Immature natural killer cell (primary cell): ENCODE data around the gene ALK. TPM values are rescaled to one million over a fixed set of nuclear protein-coding genes. Genes with fewer than 3 reads are reported as not detected.

Source experiments
- DNase-seq, 3 donors: peaks; one replicate each; pipeline ENCODE4 v3.0.0; 2022; ENCODE audit warnings: mixed read lengths in 1 of 3
- H3K27ac Mint-ChIP-seq, 6 donors: one replicate each; pipeline ENCODE4 v1.8.0; 2020; ENCODE audit warnings: mixed read lengths in 6 of 6, mild to moderate bottlenecking in 5 of 6, inconsistent platforms in 4 of 6, moderate library complexity in 3 of 6
- H3K27me3 Mint-ChIP-seq, 3 donors: one replicate each; pipeline ENCODE4 v1.8.0; 2020 to 2021; ENCODE audit warnings: low read depth in 3 of 3, mild to moderate bottlenecking in 3 of 3, mixed read lengths in 3 of 3, moderate library complexity in 3 of 3, inconsistent platforms in 1 of 3
- H3K36me3 Mint-ChIP-seq, 3 donors: one replicate each; pipeline ENCODE4 v1.8.0; 2020; ENCODE audit warnings: mixed read lengths in 3 of 3, inconsistent platforms in 2 of 3, mild to moderate bottlenecking in 2 of 3
- H3K4me1 Mint-ChIP-seq, 2 donors: one replicate each; pipeline ENCODE4 v1.8.0; 2020; ENCODE audit warnings: inconsistent platforms in 2 of 2, mild to moderate bottlenecking in 2 of 2, mixed read lengths in 2 of 2, moderate library complexity in 1 of 2
- H3K4me3 Mint-ChIP-seq, 5 donors: one replicate each; pipeline ENCODE4 v1.8.0; 2020; ENCODE audit warnings: mild to moderate bottlenecking in 5 of 5, mixed read lengths in 5 of 5, inconsistent platforms in 3 of 5, moderate library complexity in 3 of 5
- H3K9me3 Mint-ChIP-seq, 6 donors: one replicate each; pipeline ENCODE4 v1.8.0; 2020; ENCODE audit warnings: mild to moderate bottlenecking in 6 of 6, mixed read lengths in 6 of 6, inconsistent platforms in 4 of 6, moderate library complexity in 3 of 6
- polyA plus RNA-seq, 3 donors: library from polyadenylated mRNA; unstranded; fragments of 300-500 nt; fragmentation: Illumina TruSeq; gene quantifications; one replicate each; pipeline ENCODE4 v1.2.3, GENCODE V29; 2021

Gene ALK
- polyA plus RNA-seq, 3 donors from 2014 or later, result not detected

DNA sequence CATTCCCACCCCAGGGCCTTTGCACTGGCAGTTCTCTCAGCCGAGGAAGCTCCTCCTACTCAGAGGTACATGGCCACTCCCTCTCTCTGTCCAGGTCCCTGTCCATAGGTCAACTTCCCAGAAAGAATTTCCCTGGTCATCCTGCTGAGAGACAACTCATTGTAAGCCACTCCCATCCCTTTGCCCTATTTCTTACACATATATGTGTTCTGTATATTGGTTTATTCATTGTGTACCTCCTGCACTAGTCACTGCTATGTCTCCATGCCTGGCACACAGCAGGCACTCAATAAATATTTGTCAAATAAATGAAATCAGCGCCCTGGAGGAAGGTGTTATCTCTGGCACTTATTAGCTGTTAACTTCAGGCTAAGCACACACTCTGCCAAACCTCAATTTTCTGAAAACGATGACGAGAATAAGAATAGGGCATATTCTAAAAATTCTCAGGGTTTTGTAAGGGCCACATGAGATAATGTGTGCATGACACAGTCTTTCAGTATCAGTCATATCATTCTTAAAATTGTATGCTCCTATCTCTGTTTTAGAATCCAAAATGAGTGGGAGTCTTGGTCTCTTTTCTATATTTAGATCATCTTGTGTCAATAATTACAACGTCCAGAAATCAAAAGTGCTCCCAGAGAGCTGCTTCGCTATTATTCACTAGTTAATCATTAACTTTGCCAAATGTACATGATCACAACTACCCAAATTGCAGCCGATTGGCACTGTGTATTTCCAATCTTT, 198.0 kb downstream of the ALK start:
- no peaks in the 10 kb centered on the region for H3K4me1 Mint-ChIP-seq
- no peaks in the 10 kb centered on the region for H3K36me3 Mint-ChIP-seq
- peaks cover 1 to 2% (median 2%) of the 10 kb centered on the region in 3 donors for H3K27me3 Mint-ChIP-seq
- peaks cover 0 to 2% (median 0%) of the 10 kb centered on the region in 6 donors for H3K9me3 Mint-ChIP-seq
- no peak overlapping the region for H3K27ac Mint-ChIP-seq
- H3K4me3 Mint-ChIP-seq, result no peak overlapping the region
- DNase-seq, result no peak

- no peak overlapping the region for H3K4me3 Mint-ChIP-seq
- H3K4me1 Mint-ChIP-seq, result no peaks in the 10 kb centered on the region
- peaks cover 0 to 2% (median 0%) of the 10 kb centered on the region in 6 donors for H3K9me3 Mint-ChIP-seq
- no peak overlapping the region for H3K27ac Mint-ChIP-seq
- peaks cover 0 to 2% (median 2%) of the 10 kb centered on the region in 3 donors for H3K27me3 Mint-ChIP-seq
- no peaks in the 10 kb centered on the region for H3K36me3 Mint-ChIP-seq
- no peak for DNase-seq
Observed at GRCh38 chr2:29719639-29720038, 201.7 kb downstream of the ALK start.

GRCh38 chr2:29718076-29718686, 203.2 kb downstream of the ALK start:
- Mint-ChIP-seq H3K4me1 (no peaks in the 10 kb centered on the region), H3K4me3 (no peak overlapping the region), H3K27me3 (peaks cover 0 to 4% (median 2%) of the 10 kb centered on the region in 3 donors), H3K27ac (no peak overlapping the region), H3K9me3 (peaks cover 0 to 2% (median 0%) of the 10 kb centered on the region in 6 donors), H3K36me3 (no peaks in the 10 kb centered on the region)
- DNase-seq, result no peak

DNA sequence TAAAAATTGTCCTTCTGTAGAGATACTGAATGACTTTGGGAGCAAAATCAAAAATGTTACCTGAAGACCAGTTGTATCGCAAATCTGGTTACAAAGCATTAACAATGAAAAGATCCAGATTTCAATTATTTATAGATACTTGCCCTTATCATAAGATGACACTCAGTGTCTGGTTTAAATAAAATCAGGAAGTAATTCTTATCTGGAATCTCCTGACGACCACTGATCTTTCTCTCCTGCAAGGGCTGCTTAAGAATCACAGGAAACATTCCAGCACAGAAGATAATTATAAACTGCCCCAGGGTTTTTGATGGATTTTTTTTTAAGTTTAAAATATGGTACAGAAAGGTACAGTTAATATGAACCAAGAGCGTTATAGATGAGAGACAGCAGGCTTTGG, 205.7 kb downstream of the ALK start:
- Mint-ChIP-seq H3K4me1 (no peaks in the 10 kb centered on the region), H3K36me3 (no peaks in the 10 kb centered on the region)
- DNase-seq, result no peak

DNA sequence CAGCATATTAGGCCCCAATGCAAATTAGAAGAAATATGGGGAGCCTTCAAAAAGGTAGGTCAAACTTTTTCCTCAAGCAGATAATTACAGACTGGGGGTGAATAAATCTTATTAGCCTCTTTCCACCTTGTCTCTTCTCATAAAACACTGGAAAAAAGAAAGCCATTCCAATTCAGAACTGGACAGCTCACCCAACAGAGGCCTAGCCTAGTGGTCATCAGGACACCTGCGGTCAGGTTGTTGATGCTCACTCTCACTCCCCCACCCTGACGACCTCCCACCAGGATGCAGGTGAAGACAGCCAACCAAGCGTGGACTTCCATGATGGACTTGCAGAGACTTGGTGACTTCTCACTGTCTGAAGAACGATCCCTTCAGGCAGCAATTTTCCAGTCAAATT, 207.1 kb downstream of the ALK start:
- H3K36me3 Mint-ChIP-seq, result no peaks in the 10 kb centered on the region
- no peak overlapping the region for H3K4me3 Mint-ChIP-seq
- no peak for DNase-seq

More for the DNA sequence above, 205.7 kb downstream of the ALK start:
- no peak overlapping the region for H3K4me3 Mint-ChIP-seq
- H3K9me3 Mint-ChIP-seq, result no peaks in the 10 kb centered on the region
- no peak overlapping the region for H3K27ac Mint-ChIP-seq
- peaks cover 1 to 7% (median 2%) of the 10 kb centered on the region in 3 donors for H3K27me3 Mint-ChIP-seq

GRCh38 chr2:29706171-29706720, 215.1 kb downstream of the ALK start:
- Mint-ChIP-seq H3K27ac (no peak overlapping the region), H3K36me3 (no peaks in the 10 kb centered on the region), H3K27me3 (peaks cover 0 to 2% (median 0%) of the 10 kb centered on the region in 3 donors), H3K4me1 (no peaks in the 10 kb centered on the region), H3K4me3 (no peak overlapping the region), H3K9me3 (no peaks in the 10 kb centered on the region)
- no peak for DNase-seq

More for the DNA sequence above, 207.1 kb downstream of the ALK start:
- Mint-ChIP-seq H3K27ac (no peak overlapping the region), H3K9me3 (no peaks in the 10 kb centered on the region), H3K4me1 (no peaks in the 10 kb centered on the region), H3K27me3 (peaks cover 1 to 7% (median 2%) of the 10 kb centered on the region in 3 donors)

DNA sequence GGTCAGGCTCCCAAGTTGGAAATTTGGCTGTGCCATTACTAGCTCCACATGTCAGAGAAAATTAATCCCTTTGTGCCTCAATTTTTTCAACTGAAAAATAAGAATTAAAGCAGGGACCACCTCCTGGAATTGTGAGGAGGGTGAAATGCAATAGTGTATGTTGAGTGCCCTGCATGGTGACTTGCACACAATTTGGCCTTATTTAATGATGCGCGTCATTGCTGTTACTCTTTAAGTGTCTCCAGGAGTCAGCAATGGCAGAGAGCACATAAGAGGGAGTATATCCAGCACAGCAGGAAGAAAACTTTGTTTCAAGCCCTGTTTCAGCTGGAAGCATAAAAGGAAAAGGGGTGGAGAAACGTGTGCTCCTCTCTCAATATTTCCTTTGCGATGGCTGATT, 215.8 kb downstream of the ALK start:
- Mint-ChIP-seq H3K9me3 (no peaks in the 10 kb centered on the region), H3K4me3 (no peak overlapping the region), H3K36me3 (no peaks in the 10 kb centered on the region), H3K27me3 (peaks cover 0 to 2% (median 0%) of the 10 kb centered on the region in 3 donors), H3K4me1 (no peaks in the 10 kb centered on the region), H3K27ac (no peak overlapping the region)
- DNase-seq, result no peak

DNA sequence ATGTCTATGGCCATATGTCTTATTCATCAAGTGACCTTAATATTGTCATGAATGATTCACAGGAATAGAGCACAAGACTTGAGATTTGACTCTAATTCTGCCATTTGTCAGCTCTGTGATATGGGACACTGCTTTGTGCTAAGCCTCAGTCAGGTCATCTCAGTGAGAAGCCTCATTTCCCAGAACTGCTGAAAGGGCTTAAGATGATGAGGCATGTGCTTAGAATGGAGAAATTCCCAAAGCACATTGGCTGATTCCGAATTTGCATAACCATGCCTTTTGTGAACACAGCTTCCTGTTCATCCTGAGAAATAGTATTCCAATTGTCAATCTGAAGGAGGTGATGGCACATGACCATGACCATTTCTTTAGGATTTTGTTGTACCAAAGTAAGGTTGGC, 218.1 kb downstream of the ALK start:
- H3K9me3 Mint-ChIP-seq, result no peaks in the 10 kb centered on the region
- no peak for DNase-seq
- no peaks in the 10 kb centered on the region for H3K4me1 Mint-ChIP-seq
- H3K27ac Mint-ChIP-seq, result no peak overlapping the region
- no peaks in the 10 kb centered on the region for H3K36me3 Mint-ChIP-seq
- peaks cover 0 to 2% (median 0%) of the 10 kb centered on the region in 3 donors for H3K27me3 Mint-ChIP-seq
- no peak overlapping the region for H3K4me3 Mint-ChIP-seq

DNA sequence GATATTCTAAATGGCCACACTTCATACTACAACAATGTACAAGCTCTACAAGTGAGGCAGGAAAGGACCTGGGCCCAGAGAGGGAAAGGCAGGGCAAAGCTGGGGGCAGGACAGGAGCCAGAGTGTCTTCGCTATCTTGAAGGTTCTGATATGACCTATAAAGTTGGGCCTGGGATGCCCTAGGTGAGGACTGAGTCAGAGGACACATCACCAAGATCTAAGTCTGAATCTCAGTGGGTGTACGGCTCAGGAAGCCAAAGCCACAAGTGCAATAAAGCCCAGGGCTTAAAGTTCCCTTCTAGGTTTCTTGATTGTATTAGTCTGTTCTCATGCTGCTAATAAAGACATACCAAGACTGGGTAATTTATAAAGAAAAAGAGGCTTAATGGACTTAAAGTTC, 219.1 kb downstream of the ALK start:
- Mint-ChIP-seq H3K4me1 (no peaks in the 10 kb centered on the region), H3K27ac (no peak overlapping the region), H3K4me3 (no peak overlapping the region), H3K36me3 (no peaks in the 10 kb centered on the region), H3K9me3 (no peaks in the 10 kb centered on the region), H3K27me3 (peaks cover 0 to 2% (median 0%) of the 10 kb centered on the region in 3 donors)
- no peak for DNase-seq

DNA sequence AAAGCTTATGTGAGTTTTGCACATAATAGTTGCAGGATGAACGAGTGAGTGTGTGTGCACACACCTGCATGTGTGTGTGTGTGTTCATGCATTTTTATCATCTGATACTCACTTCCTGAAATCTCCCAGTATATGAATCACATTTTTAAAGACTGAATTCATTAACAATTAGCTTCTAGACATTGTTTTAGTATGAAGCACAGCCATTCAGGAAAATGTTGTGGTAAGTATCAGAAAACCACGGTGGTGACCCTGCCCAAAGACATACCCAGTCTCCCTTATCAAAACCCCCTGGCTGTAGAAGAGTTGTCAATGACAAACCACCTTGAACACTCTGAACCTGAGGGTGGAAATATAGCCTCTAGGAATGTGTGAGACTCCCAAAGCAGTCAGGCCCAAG, 220.8 kb downstream of the ALK start:
- H3K27ac Mint-ChIP-seq, result no peak overlapping the region
- H3K4me1 Mint-ChIP-seq, result no peaks in the 10 kb centered on the region
- DNase-seq, result no peak
- H3K36me3 Mint-ChIP-seq, result no peaks in the 10 kb centered on the region
- H3K4me3 Mint-ChIP-seq, result no peak overlapping the region
- H3K9me3 Mint-ChIP-seq, result no peaks in the 10 kb centered on the region
- H3K27me3 Mint-ChIP-seq, result peaks cover 0 to 7% (median 2%) of the 10 kb centered on the region in 3 donors

GRCh38 chr2:29699045-29699444, 222.3 kb downstream of the ALK start:
- Mint-ChIP-seq H3K4me3 (no peak overlapping the region), H3K36me3 (no peaks in the 10 kb centered on the region), H3K9me3 (peaks cover 0 to 2% (median 0%) of the 10 kb centered on the region in 6 donors), H3K4me1 (no peaks in the 10 kb centered on the region), H3K27me3 (peaks cover 0 to 7% (median 2%) of the 10 kb centered on the region in 3 donors), H3K27ac (no peak overlapping the region)
- no peak for DNase-seq

GRCh38 chr2:29698216-29698615, 223.2 kb downstream of the ALK start:
- Mint-ChIP-seq H3K36me3 (no peaks in the 10 kb centered on the region), H3K9me3 (peaks cover 0 to 2% (median 0%) of the 10 kb centered on the region in 6 donors), H3K4me1 (no peaks in the 10 kb centered on the region), H3K27me3 (peaks cover 0 to 7% (median 2%) of the 10 kb centered on the region in 3 donors), H3K4me3 (no peak overlapping the region), H3K27ac (no peak overlapping the region)
- no peak for DNase-seq

- DNase-seq, result no peak
- H3K36me3 Mint-ChIP-seq, result no peaks in the 10 kb centered on the region
- H3K27ac Mint-ChIP-seq, result no peak overlapping the region
- peaks cover 0 to 7% (median 2%) of the 10 kb centered on the region in 3 donors for H3K27me3 Mint-ChIP-seq
- H3K9me3 Mint-ChIP-seq, result peaks cover 0 to 2% (median 0%) of the 10 kb centered on the region in 6 donors
- no peaks in the 10 kb centered on the region for H3K4me1 Mint-ChIP-seq
- H3K4me3 Mint-ChIP-seq, result no peak overlapping the region
Observed at GRCh38 chr2:29697715-29698114, 223.7 kb downstream of the ALK start.

GRCh38 chr2:29697181-29697580, 224.2 kb downstream of the ALK start:
- H3K4me1 Mint-ChIP-seq, result no peaks in the 10 kb centered on the region

More at GRCh38 chr2:29697181-29697580, 224.2 kb downstream of the ALK start:
- Mint-ChIP-seq H3K27me3 (peaks cover 2 to 7% (median 2%) of the 10 kb centered on the region in 3 donors), H3K36me3 (no peaks in the 10 kb centered on the region), H3K4me3 (no peak overlapping the region), H3K27ac (no peak overlapping the region), H3K9me3 (peaks cover 0 to 2% (median 0%) of the 10 kb centered on the region in 6 donors)
- no peak for DNase-seq
